ENCODE results near the gene PARD3. TPM values are rescaled to one million over a fixed set of nuclear protein-coding genes. Genes with fewer than 3 reads are reported as not detected.
A peak's percentile ranks its signal among the peaks of the same experiment; 100 is the strongest.

PARD3 gene
- total and polyA plus RNA-seq, 2 donors (not counting 3 experiments of a cell fraction or from before 2014, with no cell fraction given): 7.3 to 24.1 TPM

- no peaks in the 10 kb centered on the region for H3K9me3 ChIP-seq (replicated peaks; ENCODE audit: control insufficient read depth, insufficient read depth, low read length)
- dilution Hi-C loops (cut with MboI; ENCODE audit: extremely low pct_ligation_motif_present, low sequenced_read_pairs): no loop called here
- no peaks in the 10 kb centered on the region for H3K9me1 ChIP-seq (replicated peaks; ENCODE audit: control insufficient read depth, extremely low read depth, insufficient read depth, low read length)
- peak overlapping the region in 1 of 3 experiments; percentile 30 for H3K4me3 ChIP-seq (replicated peaks in 1 of 3; ENCODE audit: insufficient read depth in 1 of 3, low read depth in 1 of 3, low read length in 3 of 3)
- intact Hi-C loops (cut with micrococcal nuclease): loop anchor here (1.0 kb wide), 1 partner anchor 26 kb away; no protein-coding TSS in a partner anchor
- no peaks in the 10 kb centered on the region for H3K36me3 ChIP-seq (ENCODE audit: control insufficient read depth in 2 of 2, extremely low read depth in 1 of 2, insufficient read depth in 2 of 2, low read length in 2 of 2)
- TF ChIP-seq POLR2A (IDR thresholded peaks at IDR 0.05; ENCODE audit: low read depth, low read length) (no peak), FOS (IDR thresholded peaks at IDR 0.05; ENCODE audit: borderline replicate concordance, insufficient read depth, low read length) (peak; percentile 98), JUN (IDR thresholded peaks at IDR 0.05; ENCODE audit: borderline replicate concordance, insufficient read depth, insufficient read length, low read depth) (peak; percentile 92), POLR2AphosphoS5 (IDR thresholded peaks at IDR 0.05; ENCODE audit: insufficient read depth, low read depth, low read length) (peak; percentile 75), GATA2 (IDR thresholded peaks at IDR 0.05; ENCODE audit: insufficient read depth, insufficient read length, low read depth, low read length) (peak; percentile 72)
- H3K9ac ChIP-seq (replicated peaks; ENCODE audit: extremely low read depth, insufficient read depth, low read length): no peak overlapping the region
- peaks cover 8% of the 10 kb centered on the region for H3K79me2 ChIP-seq (ENCODE audit: control insufficient read depth, insufficient read depth, low read length)
- FAIRE-seq (peak; percentile 94), DNase-seq (ENCODE audit: low read depth, low spot score) (peak; percentile 71)
- TSS peak; percentile 83 for BruUV-seq (replicated peaks)
- CTCF ChIA-PET: interaction anchor here (0.7 to 2.0 kb wide), 9 partner anchors 8 to 236 kb away, joined by 3 to 7 read pairs (median 3); no protein-coding TSS in a partner anchor
- peak overlapping the region; percentile 65 for H3K4me2 ChIP-seq (ENCODE audit: insufficient read depth, low read length)
- peaks cover 23% of the 10 kb centered on the region for H3K4me1 ChIP-seq (ENCODE audit: control insufficient read depth, extremely low read depth, insufficient read depth, low read length)
- H3K27me3 ChIP-seq (ENCODE audit: control insufficient read depth in 2 of 2, insufficient read depth in 2 of 2, low read length in 2 of 2): no peaks in the 10 kb centered on the region
- peak overlapping the region; percentile 71 for H3K27ac ChIP-seq (ENCODE audit: insufficient read depth, low read depth, low read length)
- H2AFZ ChIP-seq (ENCODE audit: low read depth, low read length): no peak overlapping the region
- POLR2A ChIA-PET: no interaction called here
- peaks cover 3% of the 10 kb centered on the region for H4K20me1 ChIP-seq (replicated peaks; ENCODE audit: control insufficient read depth, extremely low read depth, insufficient read depth, low read length)
These were observed 56.6 kb downstream of the PARD3 start for GRCh38 chr10:34758447-34758996.

GRCh38 chr10:34757933-34758332 is 57.2 kb downstream of the PARD3 start:
- no peak overlapping the region for H3K4me3 ChIP-seq (replicated peaks in 1 of 3; ENCODE audit: insufficient read depth in 1 of 3, low read depth in 1 of 3, low read length in 3 of 3)
- dilution Hi-C loops (cut with MboI; ENCODE audit: extremely low pct_ligation_motif_present, low sequenced_read_pairs): no loop called here
- peaks cover 7% of the 10 kb centered on the region for H3K79me2 ChIP-seq (ENCODE audit: control insufficient read depth, insufficient read depth, low read length)
- ChIA-PET POLR2A (no interaction called here), CTCF (interaction anchor here (0.7 to 2.0 kb wide), 9 partner anchors 9 to 236 kb away, joined by 3 to 7 read pairs (median 3); no protein-coding TSS in a partner anchor)
- H3K27me3 ChIP-seq (ENCODE audit: control insufficient read depth in 2 of 2, insufficient read depth in 2 of 2, low read length in 2 of 2): no peaks in the 10 kb centered on the region
- no peaks in the 10 kb centered on the region for H3K9me3 ChIP-seq (replicated peaks; ENCODE audit: control insufficient read depth, insufficient read depth, low read length)
- intact Hi-C loops (cut with micrococcal nuclease): loop anchor here (1.0 kb wide), 1 partner anchor 26 kb away; no protein-coding TSS in a partner anchor
- TF ChIP-seq CTCF (IDR thresholded peaks at IDR 0.05; ENCODE audit: extremely low read depth in 1 of 2, insufficient read depth in 1 of 2, low read depth in 1 of 2, low read length in 2 of 2) (no peak), MAX (IDR thresholded peaks at IDR 0.05; ENCODE audit: insufficient read depth, insufficient read length) (no peak), POLR2A (IDR thresholded peaks at IDR 0.05; ENCODE audit: low read depth, low read length) (no peak), JUN (IDR thresholded peaks at IDR 0.05; ENCODE audit: borderline replicate concordance, insufficient read depth, insufficient read length, low read depth) (no peak), MYC (IDR thresholded peaks at IDR 0.05; ENCODE audit: low read depth, low read length) (no peak), EZH2 (IDR thresholded peaks at IDR 0.05; ENCODE audit: borderline replicate concordance, low read depth, low read length, severe bottlenecking) (no peak), POLR2AphosphoS5 (IDR thresholded peaks at IDR 0.05; ENCODE audit: insufficient read depth, low read depth, low read length) (no peak), FOS (IDR thresholded peaks at IDR 0.05; ENCODE audit: borderline replicate concordance, insufficient read depth, low read length) (no peak)
- H3K9me1 ChIP-seq (replicated peaks; ENCODE audit: control insufficient read depth, extremely low read depth, insufficient read depth, low read length): no peaks in the 10 kb centered on the region
- H3K4me2 ChIP-seq (ENCODE audit: insufficient read depth, low read length): peak overlapping the region; percentile 65
- DNase-seq (ENCODE audit: low read depth, low spot score): no peak
- no peak overlapping the region for H2AFZ ChIP-seq (ENCODE audit: low read depth, low read length)
- BruUV-seq (replicated peaks): TSS peak; percentile 68
- no peak for FAIRE-seq
- H3K27ac ChIP-seq (ENCODE audit: insufficient read depth, low read depth, low read length): peak overlapping the region; percentile 71
- peaks cover 3% of the 10 kb centered on the region for H4K20me1 ChIP-seq (replicated peaks; ENCODE audit: control insufficient read depth, extremely low read depth, insufficient read depth, low read length)
- H3K4me1 ChIP-seq (ENCODE audit: control insufficient read depth, extremely low read depth, insufficient read depth, low read length): peaks cover 23% of the 10 kb centered on the region
- no peak overlapping the region for H3K9ac ChIP-seq (replicated peaks; ENCODE audit: extremely low read depth, insufficient read depth, low read length)
- no peaks in the 10 kb centered on the region for H3K36me3 ChIP-seq (ENCODE audit: control insufficient read depth in 2 of 2, extremely low read depth in 1 of 2, insufficient read depth in 2 of 2, low read length in 2 of 2)
